ENCODE measurements around the gene NPBWR2.
"Not testable (repeated sequence)": the region's sequence is repeated elsewhere in the genome, so short reads cannot be mapped to it uniquely, and the experiment has no call there.

Gene NPBWR2

GRCh38 chr20:64102647-64103354, 4.6 kb downstream of the NPBWR2 start:
- no peak for DNase-seq

GRCh38 chr20:64101731-64102621, 5.4 kb downstream of the NPBWR2 start:
- peak; percentile 64 for DNase-seq

- DNase-seq, result no peak
Measured at GRCh38 chr20:64100946-64101688, 6.2 kb downstream of the NPBWR2 start.

- no peak for DNase-seq
Measured at GRCh38 chr20:64100566-64100888, 6.8 kb downstream of the NPBWR2 start.

- peak; percentile 36 for DNase-seq
Measured at GRCh38 chr20:64099880-64100565, 7.3 kb downstream of the NPBWR2 start.

GRCh38 chr20:64099086-64099786, 8.1 kb downstream of the NPBWR2 start:
- no peak for DNase-seq

GRCh38 chr20:64098471-64099013, 8.8 kb downstream of the NPBWR2 start:
- no peak for DNase-seq

GRCh38 chr20:64096535-64096934, 10.8 kb downstream of the NPBWR2 start:
- DNase-seq, result no peak

- DNase-seq, result no peak
Measured at GRCh38 chr20:64095927-64096326, 11.4 kb downstream of the NPBWR2 start.

- no peak for DNase-seq
Measured at GRCh38 chr20:64095455-64095854, 11.9 kb downstream of the NPBWR2 start.

GRCh38 chr20:64093013-64093503, 14.3 kb downstream of the NPBWR2 start:
- DNase-seq, result no peak

- DNase-seq, result no peak
Measured at GRCh38 chr20:64092258-64093012, 14.9 kb downstream of the NPBWR2 start.

- no peak for DNase-seq
Measured at GRCh38 chr20:64091770-64092169, 15.6 kb downstream of the NPBWR2 start.

GRCh38 chr20:64091340-64091739, 16.0 kb downstream of the NPBWR2 start:
- DNase-seq, result no peak

- no peak for DNase-seq
Measured at GRCh38 chr20:64090165-64090564, 17.2 kb downstream of the NPBWR2 start.

- not testable (repeated sequence) for DNase-seq
Measured at GRCh38 chr20:64088586-64088985, 18.8 kb downstream of the NPBWR2 start.

GRCh38 chr20:64087226-64087825, 20.0 kb downstream of the NPBWR2 start:
- not testable (repeated sequence) for DNase-seq

GRCh38 chr20:64086801-64087200, 20.6 kb downstream of the NPBWR2 start:
- no peak for DNase-seq

- no peak for DNase-seq
Measured at GRCh38 chr20:64084685-64085152, 22.6 kb downstream of the NPBWR2 start.
